Kidney capillary endothelial cell (primary cell): ENCODE results near the gene ZNF620.
"Not testable (repeated sequence)": the region's sequence is repeated elsewhere in the genome, so short reads cannot be mapped to it uniquely, and the experiment has no call there.

Experiments used
- DNase-seq: peaks from one replicate; pipeline ENCODE4 v3.0.0-alpha.2; 2018; ENCODE audit warnings: low spot score

ZNF620 gene

DNA sequence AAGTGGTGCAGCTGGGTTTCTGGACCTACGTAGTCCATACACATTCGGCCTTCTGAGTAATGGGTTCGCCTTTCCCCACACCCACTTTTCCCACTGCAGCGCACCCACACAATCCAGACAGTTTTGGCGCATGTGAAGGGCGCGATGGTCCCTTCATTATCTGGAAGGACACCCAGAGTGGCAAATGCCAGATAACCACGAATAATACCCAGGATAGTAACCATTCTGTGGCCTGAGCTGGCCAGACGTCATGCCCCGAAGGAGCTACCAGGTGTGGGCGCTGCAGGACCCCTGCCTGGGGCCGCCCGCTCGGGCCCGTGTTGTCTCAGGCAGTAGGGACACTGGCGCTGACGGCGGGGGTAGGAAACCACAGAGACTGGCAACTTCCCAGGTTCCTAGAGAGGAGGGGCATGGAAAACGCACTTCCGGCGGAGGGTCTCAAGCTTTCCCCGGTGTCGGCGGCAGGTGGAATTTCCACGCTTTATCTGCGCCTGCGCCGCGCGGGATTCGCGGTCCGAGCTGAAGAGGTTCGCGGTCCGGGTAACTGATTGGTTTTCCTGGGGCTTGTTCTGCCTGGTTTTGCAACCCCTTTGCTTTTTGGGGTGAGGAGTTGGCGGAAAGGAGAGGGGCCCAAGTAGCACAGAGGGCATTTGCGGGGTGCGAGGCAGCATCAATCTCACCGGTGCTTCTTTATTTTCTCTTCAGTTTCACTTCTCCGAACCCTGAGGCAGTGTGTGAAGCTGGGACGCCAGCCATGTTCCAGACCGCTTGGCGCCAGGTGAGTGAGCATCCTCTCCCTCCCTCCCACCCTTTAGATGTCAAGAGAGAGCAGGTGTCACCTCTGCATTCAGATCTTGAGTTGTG is at the start of gene ZNF620:
ZNF620 (plus strand) TSS at position 441 of the 864 bp plus-strand sequence; CDS start at position 755, 314 bp downstream.
- peak; percentile 51 for DNase-seq

DNA sequence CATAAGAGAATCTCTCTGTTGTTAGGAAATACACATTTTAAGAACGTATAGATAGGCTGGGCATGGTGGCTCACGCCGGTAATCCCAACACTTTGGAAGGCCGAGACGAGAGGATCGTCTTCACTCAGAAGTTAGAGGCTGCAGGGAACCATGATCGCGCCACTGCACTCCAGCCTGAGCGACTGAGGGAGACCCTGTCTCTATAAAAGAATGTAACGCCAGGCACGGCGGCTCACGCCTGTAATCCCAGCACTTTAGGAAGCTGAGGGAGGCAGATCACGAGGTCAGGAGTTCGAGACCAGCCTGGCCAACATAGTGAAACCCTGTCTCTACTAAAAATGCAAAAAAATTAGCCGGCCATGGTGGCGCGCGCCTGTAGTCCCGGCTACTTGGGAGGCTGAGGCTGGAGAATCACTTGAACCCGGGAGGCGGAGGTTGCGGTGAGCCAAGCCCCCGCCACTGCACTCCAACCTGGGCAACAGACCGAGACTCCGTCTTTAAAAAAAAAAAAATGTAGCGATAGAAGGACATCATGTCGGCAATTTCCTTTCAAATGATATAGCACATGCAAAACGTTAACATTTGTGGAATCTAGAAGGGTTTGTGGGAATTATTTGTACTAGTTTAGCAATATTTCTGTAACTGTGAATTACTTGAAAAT is 49.4 kb upstream of the ZNF620 start:
- no peak for DNase-seq

DNA sequence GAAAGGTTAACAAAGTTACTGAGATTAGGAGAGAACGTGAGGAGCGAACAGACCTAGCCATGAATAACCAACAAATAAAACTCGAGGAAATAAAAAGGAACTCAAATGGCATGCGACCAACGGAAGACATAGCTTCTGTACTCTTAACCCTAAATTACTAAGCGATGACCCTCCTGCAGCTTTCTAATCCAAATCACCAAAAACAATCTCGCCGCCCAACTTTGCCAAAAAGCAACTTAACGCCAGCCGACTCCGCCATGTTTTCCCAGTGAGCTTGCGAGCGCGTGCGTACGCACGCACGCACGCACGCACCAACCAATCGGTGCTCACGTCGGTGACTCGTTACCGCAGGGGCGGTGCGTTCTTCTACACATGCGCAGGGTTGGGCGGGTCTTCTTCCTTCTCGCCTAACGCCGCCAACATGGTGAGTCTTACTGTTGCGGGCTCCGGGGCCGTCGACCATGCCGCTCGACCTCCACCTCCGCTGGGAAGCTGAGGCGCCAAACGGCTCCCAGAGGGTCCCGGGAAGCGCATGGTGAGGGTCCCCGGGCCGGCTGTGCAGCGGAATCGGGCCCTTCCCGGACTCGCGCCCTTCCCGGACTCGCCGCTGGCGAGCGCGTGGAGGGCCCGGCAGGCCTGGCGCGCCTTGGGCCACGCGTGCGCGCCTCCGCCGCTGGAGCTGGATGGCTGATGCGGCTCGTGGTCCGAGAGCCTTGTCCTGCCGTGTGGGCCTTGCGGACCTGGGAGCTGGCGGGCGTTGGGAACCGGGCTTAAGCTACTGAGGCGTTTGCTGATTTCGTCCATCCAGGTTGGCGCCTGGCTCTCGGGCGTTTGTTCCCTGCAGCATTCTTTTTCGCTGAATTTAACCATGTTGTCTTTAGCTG is 48.7 kb upstream of the ZNF620 start, which contains the start of gene RPL14:
RPL14 (plus strand) TSS at position 400 of the 884 bp plus-strand sequence; CDS start at position 533, 133 bp downstream.
- peak; percentile 94 for DNase-seq

DNA sequence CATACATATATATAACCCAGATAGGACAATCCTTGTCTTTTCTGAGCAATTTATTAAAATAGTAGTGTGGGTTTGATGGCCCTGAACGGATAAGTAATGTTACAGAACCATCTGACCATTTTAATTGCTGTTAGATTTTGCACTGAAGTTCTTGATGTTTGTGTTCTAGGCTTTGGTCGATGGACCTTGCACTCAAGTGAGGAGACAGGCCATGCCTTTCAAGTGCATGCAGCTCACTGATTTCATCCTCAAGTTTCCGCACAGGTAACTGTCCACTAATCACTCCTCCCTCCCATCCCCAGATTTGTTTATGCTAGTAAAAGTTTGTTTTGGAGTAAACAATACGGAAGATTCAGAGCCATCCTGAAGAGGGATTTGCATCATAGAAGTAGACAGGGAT is 47.4 kb upstream of the ZNF620 start:
- no peak for DNase-seq

DNA sequence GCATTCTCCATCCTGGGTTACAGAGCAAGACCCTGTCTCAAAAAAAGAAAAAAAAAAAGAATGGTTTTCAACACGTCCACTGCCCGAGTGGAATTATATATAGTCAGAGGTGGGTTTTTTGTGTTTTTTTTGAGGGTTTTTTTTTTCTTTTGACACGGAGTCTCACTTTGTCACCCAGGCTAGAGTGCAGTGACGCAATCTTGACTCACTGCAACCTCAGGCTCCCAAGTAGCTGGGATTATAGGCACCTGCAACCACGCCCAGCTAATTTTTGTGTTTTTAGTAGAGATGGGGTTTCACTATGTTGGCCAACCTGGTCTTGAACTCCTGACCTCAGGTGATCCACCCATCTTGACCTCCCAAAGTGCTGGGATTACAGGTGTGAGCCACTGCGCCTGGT is 45.4 kb upstream of the ZNF620 start:
- not testable (repeated sequence) for DNase-seq

DNA sequence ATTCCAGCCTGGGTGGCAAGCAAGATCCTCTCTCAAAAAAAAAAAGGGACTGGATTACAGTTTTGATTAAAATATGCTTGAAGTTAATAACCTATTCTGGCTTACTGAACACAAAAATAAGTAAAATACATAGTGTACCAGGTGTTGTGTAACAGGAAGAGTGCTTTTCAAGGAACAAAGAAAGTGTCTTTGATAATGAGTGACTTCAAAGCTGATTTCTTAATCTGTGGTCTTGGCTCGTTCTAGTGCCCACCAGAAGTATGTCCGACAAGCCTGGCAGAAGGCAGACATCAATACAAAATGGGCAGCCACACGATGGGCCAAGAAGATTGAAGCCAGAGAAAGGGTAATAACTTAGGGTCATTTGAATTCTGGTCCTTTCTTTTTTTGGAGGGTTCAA is 44.7 kb upstream of the ZNF620 start:
- DNase-seq = no peak

DNA sequence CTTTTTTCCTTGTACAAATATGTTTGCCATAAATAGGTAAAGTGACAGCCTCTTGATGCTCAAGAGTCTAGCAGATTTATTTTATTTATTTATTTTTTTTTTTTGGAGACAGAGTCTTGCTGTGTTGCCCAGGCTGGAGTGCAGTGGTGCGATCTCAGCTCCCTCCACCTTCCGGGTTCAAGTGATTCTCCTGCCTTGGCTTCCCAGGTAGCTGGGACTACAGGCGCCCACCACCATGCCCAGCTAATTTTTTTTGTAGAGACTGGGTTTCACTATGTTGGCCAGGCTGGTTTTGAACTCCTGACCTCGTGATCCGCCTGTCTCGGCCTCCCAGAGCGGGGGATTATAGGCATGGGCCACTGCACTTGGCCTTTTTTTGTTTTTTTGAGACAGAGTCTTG is 43.0 kb upstream of the ZNF620 start:
- not testable (repeated sequence) for DNase-seq

DNA sequence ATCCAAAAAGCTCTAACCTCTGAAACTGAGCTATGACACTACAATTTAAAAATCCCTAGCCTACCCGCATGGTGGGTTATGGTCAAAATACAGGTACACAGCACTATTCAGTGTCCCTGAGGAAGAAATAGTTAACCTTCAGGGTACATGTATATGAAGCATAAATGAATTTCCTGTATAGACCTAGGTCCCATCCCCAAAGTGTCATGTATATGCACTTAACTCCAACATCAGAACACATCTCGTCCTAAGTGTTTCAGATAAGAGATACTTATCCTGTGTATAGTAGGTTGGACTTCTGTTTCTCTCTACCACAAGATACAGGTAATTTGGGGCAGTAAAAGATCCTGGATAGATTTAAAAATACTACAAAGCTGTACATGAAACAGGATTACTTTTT is 42.3 kb upstream of the ZNF620 start:
- no peak for DNase-seq

DNA sequence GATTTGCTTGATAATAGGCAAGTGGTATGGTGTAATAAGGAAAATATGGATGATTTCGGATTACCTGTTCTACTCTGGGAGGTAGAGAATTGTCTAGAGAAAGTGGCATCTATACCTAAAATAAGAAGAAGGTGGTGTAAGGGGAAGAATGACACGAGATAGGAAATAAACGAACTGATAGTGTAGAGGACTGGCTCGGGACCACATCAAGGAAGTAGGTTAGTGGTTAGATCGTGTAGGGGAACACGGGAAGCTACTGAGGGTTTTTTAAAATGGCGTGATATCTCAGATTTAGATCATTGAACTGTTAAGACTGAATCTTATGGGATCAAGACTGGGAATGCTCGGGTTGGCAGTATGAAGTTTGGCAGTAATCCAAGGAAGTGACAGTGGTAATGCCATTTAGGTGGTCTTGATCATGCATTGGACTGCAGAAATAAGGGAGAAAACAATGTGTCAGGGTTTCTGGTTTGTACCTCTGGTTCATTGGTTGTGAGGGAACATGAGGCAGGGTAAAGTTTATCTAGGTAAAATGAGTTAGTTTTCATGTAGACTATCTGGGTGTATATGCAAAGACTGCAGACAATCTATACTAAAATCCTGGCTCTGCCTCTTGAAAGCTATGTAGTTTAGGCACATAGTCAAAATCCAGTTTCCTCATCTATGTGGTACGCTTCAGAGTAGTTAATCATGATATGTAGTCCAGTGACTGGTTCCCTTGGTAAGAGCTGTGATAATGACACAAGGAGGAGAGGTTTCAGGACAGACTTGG is 41.3 kb upstream of the ZNF620 start:
- DNase-seq = no peak

DNA sequence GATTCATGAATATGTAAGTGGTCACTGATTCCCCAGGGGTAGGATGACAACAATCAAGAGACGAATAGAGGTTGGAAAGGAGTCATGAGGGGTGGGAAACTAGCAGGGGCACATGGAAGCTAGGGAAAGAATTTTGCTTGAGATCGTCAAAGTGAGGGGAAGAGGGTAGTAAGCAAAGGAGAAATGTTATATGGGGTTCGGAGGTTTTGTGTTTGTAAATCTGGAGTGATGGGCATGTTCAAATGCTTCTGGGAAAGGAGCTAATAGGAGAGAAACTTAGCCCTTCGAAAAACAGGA is 40.8 kb upstream of the ZNF620 start:
- no peak for DNase-seq

DNA sequence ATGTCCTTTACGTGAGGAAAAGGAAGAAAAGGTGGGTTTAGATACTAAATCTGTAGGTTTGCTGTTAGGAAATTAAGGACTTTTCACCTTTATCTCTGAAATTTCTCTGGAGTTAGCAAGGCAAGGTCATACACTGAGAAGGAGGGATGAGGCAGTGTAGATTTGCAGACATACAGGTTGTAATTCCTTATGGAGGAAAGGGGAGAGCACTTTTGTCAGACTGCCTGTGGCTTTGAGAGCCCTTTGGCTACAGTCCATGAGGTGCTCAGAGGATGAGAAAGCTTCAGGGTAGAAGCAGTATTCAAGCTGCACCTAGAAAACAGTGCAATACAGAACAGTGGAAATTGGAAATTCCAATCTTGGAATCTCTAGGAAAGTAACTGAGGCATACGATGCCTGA is 40.4 kb upstream of the ZNF620 start:
- DNase-seq = no peak

DNA sequence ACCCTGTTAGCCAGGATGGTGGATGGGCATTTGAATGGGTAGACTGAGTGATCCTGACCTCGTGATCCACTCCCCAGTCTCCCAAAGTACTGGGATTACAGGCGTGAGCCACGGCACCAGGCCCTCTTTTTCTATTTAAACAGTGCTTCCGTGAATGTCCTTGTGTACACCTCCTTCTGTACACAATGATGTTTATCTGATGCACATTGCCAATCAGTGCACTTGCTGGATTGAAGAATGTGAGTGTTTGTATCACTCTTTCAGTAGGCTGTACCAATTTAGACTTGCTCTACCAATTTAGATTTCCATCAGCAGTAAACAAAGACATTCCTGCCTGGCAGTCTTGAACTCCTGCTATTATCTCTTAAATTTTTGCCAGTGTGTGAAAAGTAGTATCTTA is 37.8 kb upstream of the ZNF620 start:
- DNase-seq = no peak

DNA sequence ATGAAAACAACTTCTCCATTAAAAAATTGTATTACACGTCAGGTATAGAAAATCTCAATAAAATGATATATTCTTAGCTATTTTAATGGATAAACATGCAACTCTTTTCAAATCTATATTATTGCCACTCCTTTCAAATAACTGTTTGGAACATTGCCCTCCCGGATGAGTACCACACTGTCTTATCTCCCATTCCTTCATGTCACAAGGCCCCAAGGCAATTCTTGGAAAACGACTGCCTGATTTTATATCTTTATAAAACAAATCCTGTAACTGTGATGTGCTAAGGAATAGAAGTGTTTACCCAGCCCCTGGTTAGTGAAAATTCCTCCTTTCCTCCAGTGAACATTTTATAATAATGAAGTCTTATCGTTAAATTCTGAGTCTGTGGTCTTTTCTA is 35.1 kb upstream of the ZNF620 start:
- no peak for DNase-seq

DNA sequence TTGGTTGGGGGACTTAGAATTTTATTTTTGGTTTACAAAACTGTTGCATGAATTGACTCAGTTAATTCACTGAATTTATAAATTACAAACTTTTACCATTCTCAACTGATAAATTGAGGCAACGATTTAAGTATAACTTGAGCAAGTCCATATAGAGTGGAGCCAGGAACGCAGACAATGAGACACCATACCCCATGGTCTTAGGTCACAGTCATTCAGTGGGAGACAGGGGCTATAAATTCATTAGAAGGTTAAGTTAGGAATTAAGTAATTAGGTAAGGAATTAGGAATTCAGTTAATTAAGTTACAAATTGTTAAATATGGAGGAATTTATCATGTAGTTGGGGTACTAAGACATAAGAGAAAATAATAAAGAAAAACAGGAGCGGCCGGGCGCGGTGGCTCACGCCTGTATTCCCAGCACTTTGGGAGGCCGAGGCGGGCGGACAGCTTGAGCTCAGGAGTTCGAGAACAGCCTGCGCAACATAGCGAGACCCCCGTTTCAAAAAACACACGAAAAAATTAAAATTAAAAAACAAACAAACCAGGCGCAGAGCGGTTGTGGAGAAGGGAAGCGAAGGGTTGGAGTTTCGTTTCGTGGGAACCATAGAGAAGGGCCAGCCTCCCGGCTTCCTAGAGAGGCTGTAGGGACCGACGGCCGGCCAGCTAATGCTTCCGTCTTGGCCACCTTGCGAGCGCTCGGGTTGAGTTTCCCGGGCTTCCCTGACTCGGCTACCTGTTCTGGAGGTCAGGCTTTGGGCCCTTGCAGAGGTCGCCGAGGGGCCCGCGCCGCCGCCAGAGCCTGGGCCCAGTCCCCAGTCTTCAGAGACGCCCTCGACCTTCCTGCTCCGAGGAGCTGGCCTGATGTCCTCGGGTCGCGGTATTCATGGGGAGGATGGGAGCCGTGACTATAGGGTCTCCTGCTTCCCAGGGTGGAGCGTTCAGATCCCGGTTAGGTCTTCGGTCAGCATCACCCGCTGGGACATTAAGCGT is 29.1 kb upstream of the ZNF620 start, which contains the start of gene ZNF619:
ZNF619 (plus strand) TSS at position 645 of the 993 bp plus-strand sequence. CDS start 858 bp downstream, outside the sequence.
- peak; percentile 71 for DNase-seq

DNA sequence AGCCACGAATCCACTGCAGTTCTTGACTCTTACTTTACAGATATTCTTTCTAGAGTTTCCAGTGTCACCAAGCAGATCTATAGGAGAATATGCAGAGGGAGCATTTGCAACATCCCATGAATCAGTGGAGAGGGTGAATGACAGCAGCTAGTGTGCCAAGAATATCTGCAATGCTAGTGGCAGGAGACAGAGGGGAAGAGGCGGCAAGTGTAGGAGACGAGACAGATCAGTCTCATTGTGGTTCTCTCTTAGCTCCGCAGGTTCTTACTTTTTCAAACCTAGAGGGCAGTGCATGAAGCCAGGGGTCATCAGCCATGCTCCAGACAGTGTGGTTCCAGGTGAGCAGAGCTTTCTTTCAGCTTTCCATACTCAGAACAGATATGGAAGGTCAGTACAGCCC is 28.2 kb upstream of the ZNF620 start:
- peak; percentile 7 for DNase-seq

DNA sequence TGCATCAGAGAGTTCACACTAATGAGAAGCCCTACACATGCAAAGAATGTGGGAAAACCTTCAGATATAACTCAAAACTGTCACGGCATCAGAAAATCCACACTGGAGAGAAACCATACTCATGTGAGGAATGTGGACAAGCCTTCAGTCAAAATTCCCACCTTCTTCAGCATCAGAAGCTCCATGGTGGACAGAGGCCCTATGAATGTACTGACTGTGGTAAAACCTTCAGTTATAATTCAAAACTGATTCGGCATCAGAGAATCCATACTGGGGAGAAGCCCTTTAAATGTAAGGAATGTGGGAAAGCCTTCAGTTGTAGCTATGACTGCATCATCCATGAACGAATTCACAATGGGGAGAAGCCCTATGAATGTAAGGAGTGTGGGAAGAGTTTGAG is 18.7 kb upstream of the ZNF620 start:
- no peak for DNase-seq

DNA sequence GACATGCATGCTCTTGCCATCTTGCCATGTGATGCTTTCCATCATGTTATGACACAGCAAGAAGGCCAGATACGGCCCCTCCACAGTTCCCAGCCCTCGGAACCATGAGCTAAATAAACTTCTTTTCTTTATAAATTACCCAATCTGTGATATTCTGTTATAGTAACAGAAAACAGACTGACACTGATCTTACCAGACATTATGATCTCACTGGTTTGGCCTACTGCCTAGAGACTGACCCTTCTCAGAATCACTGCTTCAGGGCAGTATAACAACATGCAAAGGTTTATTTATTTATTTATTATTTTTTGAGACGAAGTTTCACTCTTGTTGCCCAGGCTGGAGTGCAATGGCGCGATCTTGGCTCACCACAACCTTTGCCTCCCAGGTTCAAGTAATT is 14.9 kb upstream of the ZNF620 start:
- DNase-seq = no peak

DNA sequence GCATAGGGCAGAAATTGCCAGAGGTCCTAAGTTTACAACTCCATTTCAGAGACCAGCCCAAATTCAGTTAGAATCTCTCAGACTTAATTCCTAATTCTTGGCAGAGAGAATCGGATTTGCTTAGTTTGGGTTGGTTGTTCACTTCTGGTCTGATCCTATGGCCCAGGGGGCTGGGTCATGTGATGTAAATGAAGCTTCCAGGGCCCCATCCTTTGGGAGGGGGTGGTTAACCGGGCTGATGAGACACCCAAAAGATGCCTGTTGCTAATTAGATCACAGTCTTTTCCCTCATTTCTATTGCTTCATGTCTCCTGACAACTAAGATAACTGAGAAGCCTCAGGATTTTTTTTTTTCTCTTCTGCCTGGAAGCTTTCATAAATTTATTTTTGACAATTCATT is 11.1 kb upstream of the ZNF620 start:
- DNase-seq = no peak

DNA sequence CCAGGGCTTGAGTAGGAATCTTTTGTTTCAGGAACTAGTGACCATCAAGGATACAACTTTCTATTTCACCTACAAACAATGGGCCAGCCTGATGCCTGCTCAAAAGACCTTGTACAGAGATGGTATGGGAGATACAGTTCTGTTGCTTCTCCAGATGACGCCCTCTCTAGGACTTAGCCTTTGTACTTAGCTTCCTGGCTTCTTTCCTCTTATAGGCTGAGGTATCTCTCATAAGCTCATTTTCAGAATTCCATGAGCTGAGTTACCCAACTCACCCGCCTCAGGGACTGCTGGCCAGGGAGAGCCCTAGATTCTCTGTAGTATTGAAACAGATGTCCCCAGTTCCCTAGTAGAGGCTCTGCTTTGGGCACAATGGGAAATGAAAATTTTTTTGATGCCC is 8.6 kb upstream of the ZNF620 start:
- no peak for DNase-seq

DNA sequence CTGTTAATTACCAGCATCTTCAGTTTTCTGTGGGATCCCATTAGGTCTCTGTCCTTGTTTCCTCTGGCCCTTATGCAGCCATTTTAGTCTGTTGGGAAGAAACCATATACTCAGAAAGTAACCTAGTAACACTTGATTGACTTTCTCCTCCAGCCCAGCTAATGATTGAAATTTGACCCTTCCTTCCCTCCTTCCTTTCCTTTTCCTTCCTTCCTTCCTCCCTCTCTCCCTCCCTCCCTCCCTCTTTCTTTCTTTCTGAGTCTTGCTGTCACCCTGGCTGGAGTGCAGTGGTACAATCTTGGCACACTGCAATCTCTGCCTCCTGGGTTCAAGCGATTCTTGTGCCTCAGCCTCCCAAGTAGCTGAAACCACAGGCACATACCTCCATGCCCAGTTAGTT is 5.9 kb upstream of the ZNF620 start:
- no peak for DNase-seq
